PC-3 (cell line): ENCODE data around the gene MRPS34. TPM values are rescaled to one million over a fixed set of nuclear protein-coding genes. Genes with fewer than 3 reads are reported as not detected.

Experiments used
- ATAC-seq: fragments of 200-7000 bp; cut with Tn5 transposase; 2 replicates; pipeline ENCODE4 v1.9.1; 2020; ENCODE audit warnings: mild to moderate bottlenecking, moderate library complexity
- BruUV-seq: library from RNA; stranded (reverse); fragments of 400-500 nt; replicated peaks from 2 replicates; lab custom pipeline; 2021; lab: Mats Ljungman, UMichigan
- CTCF ChIA-PET: fragments of 300-600 bp; sonication (Branson Sonifier 250); formaldehyde crosslinking; loops from one replicate; lab custom pipeline; 2022; ENCODE audit warnings: antibody characterized with exemption; lab: Charles Lee
- POLR2A ChIA-PET: fragments of 300-600 bp; sonication (Branson Sonifier 250); formaldehyde crosslinking; loops from one replicate; lab custom pipeline; 2022; ENCODE audit warnings: antibody characterized with exemption; ENCODE audit not compliant: unreplicated experiment; lab: Charles Lee
- DNase-seq: peaks from one replicate; pipeline ENCODE4 v3.0.0-alpha.2; 2015
- H2AFZ ChIP-seq: fragments of 300-600 bp; sonication (generic); 2 replicates; pipeline ENCODE4 v1.6.0; 2016; ENCODE audit warnings: antibody characterized with exemption, low read length
- H3F3A ChIP-seq: fragments of 300-600 bp; sonication (generic); one replicate; pipeline ENCODE4 v1.6.0; 2017; ENCODE audit warnings: antibody characterized with exemption, low read length, control low read depth, mild to moderate bottlenecking; ENCODE audit not compliant: unreplicated experiment
- H3K27ac ChIP-seq: fragments of 300-600 bp; sonication (generic); 2 replicates; pipeline ENCODE4 v1.5.1; 2016; ENCODE audit warnings: mild to moderate bottlenecking, low read length
- H3K27me3 ChIP-seq: fragments of 300-600 bp; sonication (generic); 2 replicates; pipeline ENCODE4 v1.6.1; 2016; ENCODE audit warnings: low read length, mixed read lengths
- H3K36me3 ChIP-seq: fragments of 300-600 bp; sonication (generic); 2 replicates; pipeline ENCODE4 v1.6.1; 2016; ENCODE audit warnings: low read depth, mixed run types, low read length, mixed read lengths
- H3K4me1 ChIP-seq: fragments of 300-600 bp; sonication (generic); 2 replicates; pipeline ENCODE4 v1.5.1; 2016; ENCODE audit warnings: low read length; ENCODE audit not compliant: insufficient read depth
- H3K4me2 ChIP-seq: fragments of 300-600 bp; sonication (generic); 2 replicates; pipeline ENCODE4 v1.6.0; 2016; ENCODE audit warnings: low read length
- H3K4me3 ChIP-seq: fragments of 300-600 bp; sonication (generic); 2 replicates; pipeline ENCODE4 v1.5.1; 2016; ENCODE audit warnings: mild to moderate bottlenecking, low read length, mixed read lengths
- H3K79me2 ChIP-seq: fragments of 300-600 bp; sonication (generic); 2 replicates; pipeline ENCODE4 v1.6.1; 2017; ENCODE audit warnings: low read length, mixed read lengths
- H3K9ac ChIP-seq: fragments of 300-600 bp; sonication (generic); 2 replicates; pipeline ENCODE4 v1.6.0; 2016; ENCODE audit warnings: mild to moderate bottlenecking, low read length
- H3K9me2 ChIP-seq: fragments of 300-600 bp; sonication (generic); replicated peaks from 2 replicates; pipeline ENCODE4 v1.6.1; 2016; ENCODE audit warnings: mixed run types, low read length, mixed read lengths
- H3K9me3 ChIP-seq: fragments of 300-600 bp; sonication (generic); 2 replicates; pipeline ENCODE4 v1.6.1; 2016; ENCODE audit warnings: low read length, mixed read lengths
- H4K20me1 ChIP-seq: fragments of 300-600 bp; sonication (generic); 2 replicates; pipeline ENCODE4 v1.6.1; 2016; ENCODE audit warnings: low read length, mixed read lengths
- EZH2 ChIP-seq: fragments of 300-600 bp; sonication (generic); IDR thresholded peaks from one replicate; pipeline ENCODE4 v1.6.1; 2017; ENCODE audit warnings: antibody characterized with exemption, mild to moderate bottlenecking, low read length; ENCODE audit not compliant: unreplicated experiment
- EZH2phosphoT487 ChIP-seq: fragments of 300-600 bp; sonication (generic); IDR thresholded peaks from 2 replicates; pipeline ENCODE4 v1.6.1; 2018; ENCODE audit warnings: mild to moderate bottlenecking, antibody characterized with exemption, low read length, borderline replicate concordance
- intact Hi-C: fragments of 100-400 bp; cut with micrococcal nuclease; formaldehyde crosslinking; loops from 2 replicates; pipeline ENCODE4 v1.9.0; 2023
- total RNA-seq: library from RNA; depleted of rRNA; stranded (reverse); fragments of >200 nt; gene quantifications from 2 replicates; pipeline ENCODE4 v1.2.3, GENCODE V29; 2014
- TF ChIP-seq, protein P1 (sequence below): fragments of 300-600 bp; sonication (generic); conservative IDR thresholded peaks from 2 replicates; pipeline ENCODE4 v1.5.1; 2017; ENCODE audit warnings: antibody characterized with exemption, low read depth, mild to moderate bottlenecking, low read length

MRPS34 gene
- total RNA-seq, 1 experiment from 2014 or later = 248 TPM

DNA sequence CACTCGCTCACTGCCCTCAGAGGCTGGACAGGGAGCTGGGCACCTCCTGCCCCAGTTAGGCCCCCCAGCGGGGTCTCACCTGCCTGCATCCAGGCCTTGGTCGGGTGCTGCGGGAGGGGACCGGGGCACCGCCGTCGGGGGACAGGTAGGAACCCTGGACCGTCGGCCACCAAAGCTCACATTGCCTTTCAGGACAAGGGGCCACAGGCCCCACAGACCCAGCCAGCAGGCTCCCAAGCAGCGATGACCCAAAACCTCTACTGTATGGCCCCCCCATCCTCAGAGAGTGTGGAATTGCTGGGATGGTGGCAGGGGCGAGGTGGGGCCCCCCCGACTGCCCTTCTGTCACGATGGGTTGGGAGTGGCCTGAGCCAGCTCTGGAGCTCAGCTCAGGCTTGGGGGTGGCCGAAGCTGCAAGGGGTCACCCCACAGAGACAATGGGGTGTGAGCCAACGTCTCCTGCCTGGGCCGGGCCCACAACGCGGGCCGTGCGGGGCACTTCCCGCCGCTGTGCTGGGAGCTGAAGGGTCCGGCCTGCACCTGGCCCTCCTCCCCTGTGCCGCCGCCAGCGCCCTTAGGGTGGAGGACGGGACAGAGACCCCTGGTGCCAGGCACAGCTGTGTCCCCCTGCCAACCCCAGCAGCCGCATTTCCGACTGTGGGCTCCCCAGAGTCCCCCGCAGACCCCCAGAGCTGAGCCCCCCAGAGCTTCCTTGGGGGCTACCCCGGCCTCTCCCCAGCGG, 20.1 kb upstream of the MRPS34 start:
- Histone ChIP-seq H4K20me1 (no peaks in the 10 kb centered on the region), H3K4me3 (no peak overlapping the region), H3K9ac (no peak overlapping the region), H3K27ac (no peak overlapping the region), H2AFZ (no peak overlapping the region), H3K9me2 (no peaks in the 10 kb centered on the region), H3K79me2 (no peaks in the 10 kb centered on the region), H3K4me1 (no peaks in the 10 kb centered on the region), H3F3A (no peaks in the 10 kb centered on the region), H3K36me3 (no peaks in the 10 kb centered on the region), H3K4me2 (no peak overlapping the region), H3K27me3 (no peaks in the 10 kb centered on the region), H3K9me3 (no peaks in the 10 kb centered on the region)
- DNase-seq = no peak
- ATAC-seq = no peak
- ChIA-PET CTCF (no interaction called here), POLR2A (no interaction called here)
- TF ChIP-seq, protein P1, sequence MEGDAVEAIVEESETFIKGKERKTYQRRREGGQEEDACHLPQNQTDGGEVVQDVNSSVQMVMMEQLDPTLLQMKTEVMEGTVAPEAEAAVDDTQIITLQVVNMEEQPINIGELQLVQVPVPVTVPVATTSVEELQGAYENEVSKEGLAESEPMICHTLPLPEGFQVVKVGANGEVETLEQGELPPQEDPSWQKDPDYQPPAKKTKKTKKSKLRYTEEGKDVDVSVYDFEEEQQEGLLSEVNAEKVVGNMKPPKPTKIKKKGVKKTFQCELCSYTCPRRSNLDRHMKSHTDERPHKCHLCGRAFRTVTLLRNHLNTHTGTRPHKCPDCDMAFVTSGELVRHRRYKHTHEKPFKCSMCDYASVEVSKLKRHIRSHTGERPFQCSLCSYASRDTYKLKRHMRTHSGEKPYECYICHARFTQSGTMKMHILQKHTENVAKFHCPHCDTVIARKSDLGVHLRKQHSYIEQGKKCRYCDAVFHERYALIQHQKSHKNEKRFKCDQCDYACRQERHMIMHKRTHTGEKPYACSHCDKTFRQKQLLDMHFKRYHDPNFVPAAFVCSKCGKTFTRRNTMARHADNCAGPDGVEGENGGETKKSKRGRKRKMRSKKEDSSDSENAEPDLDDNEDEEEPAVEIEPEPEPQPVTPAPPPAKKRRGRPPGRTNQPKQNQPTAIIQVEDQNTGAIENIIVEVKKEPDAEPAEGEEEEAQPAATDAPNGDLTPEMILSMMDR = no peak
- intact Hi-C loops = no loop called here
- no TSS peak for BruUV-seq

DNA sequence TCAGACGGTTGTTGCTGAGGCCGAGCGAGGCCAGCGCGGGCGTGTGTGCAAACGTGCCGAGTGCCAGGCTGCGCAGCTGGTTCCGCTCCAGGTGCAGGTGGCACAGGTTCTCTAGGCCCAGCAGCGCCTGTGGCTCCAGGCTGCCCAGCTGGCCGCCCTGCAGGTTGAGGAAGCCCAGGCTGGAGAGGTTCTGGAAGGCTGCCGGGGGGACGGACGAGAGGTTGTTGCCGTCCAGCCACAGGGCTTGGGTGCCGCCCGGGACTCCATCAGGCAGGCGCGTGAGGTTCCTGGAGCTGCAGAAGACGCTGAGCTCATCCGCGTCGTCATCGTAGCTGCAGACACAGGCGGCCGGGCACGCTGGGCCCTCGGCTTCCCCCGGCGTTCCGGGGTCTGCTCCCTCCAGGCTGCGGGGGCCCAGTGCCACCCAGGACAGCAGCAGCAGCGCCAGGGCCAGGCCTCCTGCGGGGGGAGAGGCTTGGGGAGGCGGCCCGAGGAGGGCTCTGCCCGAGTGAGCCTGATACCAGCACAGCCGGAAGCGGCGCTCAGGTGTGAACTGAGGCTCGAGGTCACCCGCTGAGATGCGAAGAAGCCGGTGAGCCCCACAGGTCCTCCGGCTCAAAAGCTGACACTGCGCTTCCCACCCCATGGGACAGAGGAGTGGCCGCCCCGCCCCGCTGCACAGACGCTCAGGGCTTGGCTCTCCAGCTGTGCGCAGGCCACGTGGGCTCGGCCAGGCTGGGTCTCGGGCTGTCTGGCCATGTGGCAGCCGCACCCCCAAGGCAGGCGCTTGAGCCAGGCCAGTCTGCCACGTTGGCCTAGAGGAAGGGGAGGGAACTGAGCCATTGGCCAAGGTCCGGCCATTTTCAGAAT, 19.2 kb upstream of the MRPS34 start:
- H3K79me2 ChIP-seq = no peaks in the 10 kb centered on the region
- BruUV-seq = no TSS peak
- H3F3A ChIP-seq = no peaks in the 10 kb centered on the region
- H3K4me2 ChIP-seq = no peak overlapping the region
- no peak overlapping the region for H2AFZ ChIP-seq
- H3K4me1 ChIP-seq = no peaks in the 10 kb centered on the region
- intact Hi-C loops = no loop called here
- ChIA-PET CTCF (no interaction called here), POLR2A (no interaction called here)
- ATAC-seq (no peak), DNase-seq (no peak)
- no peaks in the 10 kb centered on the region for H3K9me3 ChIP-seq
- no peaks in the 10 kb centered on the region for H4K20me1 ChIP-seq
- no peak overlapping the region for H3K4me3 ChIP-seq
- no peak overlapping the region for H3K9ac ChIP-seq
- no peaks in the 10 kb centered on the region for H3K36me3 ChIP-seq
- no peak overlapping the region for H3K27ac ChIP-seq
- no peaks in the 10 kb centered on the region for H3K27me3 ChIP-seq
- TF ChIP-seq EZH2phosphoT487 (no peak), EZH2 (no peak)
- TF ChIP-seq, protein P1 = no peak
- no peaks in the 10 kb centered on the region for H3K9me2 ChIP-seq
